GM18867 (cell line): ENCODE data around the gene CSPG4.
"Not testable (repeated sequence)": the region's sequence is repeated elsewhere in the genome, so short reads cannot be mapped to it uniquely, and the experiment has no call there.

Source experiments
- ATAC-seq: cut with Tn5 transposase; IDR thresholded peaks from one replicate; pipeline ENCODE4 v1.9.1; 2021; ENCODE audit warnings: mild to moderate bottlenecking, moderate library complexity; ENCODE audit not compliant: unreplicated experiment

The CSPG4 gene

DNA sequence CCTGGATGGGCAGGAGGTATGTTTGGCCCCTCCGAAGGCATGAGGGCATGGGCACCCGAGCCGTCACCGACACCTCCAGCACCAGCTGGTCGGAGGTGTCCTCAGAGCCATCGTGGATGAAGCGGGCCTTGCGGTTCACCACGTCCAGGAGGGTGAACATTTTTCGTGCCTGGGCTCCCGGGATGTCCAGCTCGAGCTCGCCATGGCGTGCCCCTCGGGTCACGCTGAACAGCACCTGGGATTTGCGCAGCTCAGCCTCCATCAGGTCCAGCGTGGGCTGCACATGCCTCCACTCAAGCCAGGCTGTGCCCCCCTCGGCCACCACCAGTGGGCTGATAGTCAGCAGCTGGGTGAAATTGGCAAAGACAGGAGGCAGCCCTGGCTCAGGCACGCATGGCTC, 23.2 kb downstream of the CSPG4 start:
- not testable (repeated sequence) for ATAC-seq

DNA sequence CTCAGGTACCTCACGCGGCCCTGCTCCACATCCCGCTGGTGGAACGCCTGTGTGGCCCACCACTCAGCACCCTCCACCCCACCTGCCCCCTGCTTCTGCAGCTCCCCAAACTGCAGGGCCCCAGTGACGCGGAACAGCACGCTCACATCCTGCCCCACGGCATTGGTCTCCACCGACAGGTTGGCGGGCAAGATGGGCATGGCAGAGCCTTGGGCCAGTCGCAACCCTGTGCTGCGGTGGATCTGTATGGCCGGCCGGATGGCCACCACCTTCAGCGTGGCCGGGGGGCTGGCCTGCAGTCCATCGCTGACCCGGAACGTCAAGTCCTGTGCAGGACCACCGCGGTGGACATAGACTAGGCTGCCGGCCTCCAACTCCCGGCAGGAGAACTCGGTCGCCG, 23.8 kb downstream of the CSPG4 start:
- no peak for ATAC-seq

DNA sequence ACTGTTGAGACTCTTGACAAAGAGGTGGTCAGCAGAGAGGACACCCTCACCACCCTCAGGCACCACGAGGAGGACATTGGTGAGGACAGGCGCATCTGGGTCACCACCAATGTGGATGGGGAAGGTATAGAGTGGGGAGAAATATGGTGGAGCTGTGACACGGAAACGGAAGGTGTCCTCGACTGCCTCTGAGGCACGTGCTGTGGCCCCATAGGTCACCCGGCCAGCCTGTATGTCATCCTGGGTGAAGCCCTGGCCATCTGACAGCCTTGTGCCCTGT, 24.4 kb downstream of the CSPG4 start:
- no peak for ATAC-seq

- ATAC-seq: no peak
Observed at GRCh38 chr15:75687486-75688277, 25.0 kb downstream of the CSPG4 start.

DNA sequence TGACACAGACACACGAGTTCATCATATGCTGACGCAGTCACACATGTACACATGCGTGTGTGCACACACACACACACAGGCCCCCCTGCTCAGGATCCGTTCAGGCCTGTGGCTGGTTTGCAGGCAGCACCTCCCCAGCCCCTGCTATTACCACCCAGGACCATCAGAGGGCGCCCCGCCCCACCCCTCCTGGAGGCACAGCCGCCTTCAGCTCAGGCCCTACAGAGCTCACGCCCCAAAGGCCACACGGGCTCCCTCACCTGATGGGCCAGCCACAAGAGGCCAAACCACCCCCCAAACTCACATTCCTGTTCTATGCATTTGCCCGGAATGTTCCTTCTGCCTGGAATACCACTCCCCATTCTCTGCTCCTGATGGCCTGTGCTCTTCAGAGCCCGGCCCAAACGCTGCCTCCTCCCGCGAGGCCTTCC, 26.4 kb downstream of the CSPG4 start:
- ATAC-seq: not testable (repeated sequence)

DNA sequence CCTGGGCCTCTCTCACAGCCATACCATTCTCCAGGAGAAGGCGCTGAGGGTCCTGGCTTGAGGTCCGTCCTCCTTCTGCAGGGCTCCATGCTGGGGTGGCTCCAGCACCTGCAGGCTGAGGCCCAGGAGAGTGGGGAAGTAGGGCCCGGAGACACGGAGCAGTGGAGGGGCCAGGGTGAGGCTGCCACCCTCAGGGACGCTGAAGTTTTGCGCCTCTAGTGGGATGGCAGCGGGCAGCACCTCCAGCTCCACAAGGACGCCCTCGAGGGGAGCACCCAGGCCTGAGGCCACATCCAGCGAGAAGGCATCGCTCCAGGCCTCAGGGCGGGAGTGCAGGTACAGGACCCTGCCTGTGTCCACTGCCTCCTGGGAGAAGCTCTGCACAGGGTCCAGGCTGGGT, 27.5 kb downstream of the CSPG4 start:
- ATAC-seq: no peak

DNA sequence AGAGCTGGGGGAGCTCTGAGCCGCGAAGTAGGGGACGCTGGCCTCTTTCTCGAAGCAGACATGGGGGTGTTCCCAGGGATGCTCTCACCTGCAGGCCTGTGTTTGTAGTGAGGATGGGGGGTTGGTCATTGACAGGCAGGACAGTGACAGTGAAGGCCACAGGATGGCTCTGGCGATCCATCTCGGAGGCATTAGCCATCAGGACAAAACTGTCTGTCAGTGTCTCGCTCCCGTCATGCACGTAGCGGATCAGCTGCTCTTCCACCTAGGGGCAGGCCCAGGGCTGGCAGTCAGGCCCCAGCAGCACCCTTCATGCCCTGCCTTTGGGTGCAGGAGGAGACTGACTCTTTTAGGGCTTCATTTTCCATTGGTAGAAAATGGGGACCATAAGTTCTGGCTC, 28.0 kb downstream of the CSPG4 start:
- no peak for ATAC-seq

DNA sequence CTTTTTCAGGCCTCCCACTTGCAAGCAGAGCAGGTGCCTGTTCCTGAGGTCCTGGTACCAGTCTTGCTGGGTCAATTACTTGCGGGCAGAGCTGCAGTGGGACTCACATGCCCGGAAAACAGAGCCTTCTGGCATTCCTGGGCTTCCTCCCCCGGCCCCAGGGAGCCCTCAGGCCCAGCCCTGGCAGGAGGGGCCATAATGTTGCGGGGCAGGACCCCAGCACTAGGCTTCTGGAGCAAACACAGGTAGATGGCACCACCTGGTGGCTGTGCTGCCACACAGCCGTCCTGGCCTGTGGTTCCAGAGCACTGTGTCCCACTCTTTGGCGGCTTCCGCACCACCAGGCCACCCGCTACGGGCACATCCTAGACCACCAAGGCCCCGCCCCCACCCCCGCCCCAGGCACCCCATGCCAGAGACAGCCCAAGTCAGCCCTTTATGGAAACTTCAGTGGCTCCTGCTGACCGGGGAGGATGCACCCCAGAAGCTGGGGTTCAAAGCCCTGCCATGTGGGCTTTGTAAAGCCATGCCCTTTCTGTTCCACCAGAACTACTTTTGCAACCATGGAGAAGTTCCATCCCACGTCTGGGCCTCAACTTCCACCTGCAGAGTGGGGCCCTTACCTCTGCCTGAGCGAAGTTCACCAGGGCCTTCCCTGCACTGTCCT, 28.9 kb downstream of the CSPG4 start:
- ATAC-seq: peak; percentile 57

- no peak for ATAC-seq
Observed at GRCh38 chr15:75682181-75683135, 30.2 kb downstream of the CSPG4 start.

GRCh38 chr15:75680007-75680789, 32.5 kb downstream of the CSPG4 start:
- no peak for ATAC-seq

GRCh38 chr15:75678324-75678690, 34.3 kb downstream of the CSPG4 start:
- ATAC-seq: not testable (repeated sequence)

DNA sequence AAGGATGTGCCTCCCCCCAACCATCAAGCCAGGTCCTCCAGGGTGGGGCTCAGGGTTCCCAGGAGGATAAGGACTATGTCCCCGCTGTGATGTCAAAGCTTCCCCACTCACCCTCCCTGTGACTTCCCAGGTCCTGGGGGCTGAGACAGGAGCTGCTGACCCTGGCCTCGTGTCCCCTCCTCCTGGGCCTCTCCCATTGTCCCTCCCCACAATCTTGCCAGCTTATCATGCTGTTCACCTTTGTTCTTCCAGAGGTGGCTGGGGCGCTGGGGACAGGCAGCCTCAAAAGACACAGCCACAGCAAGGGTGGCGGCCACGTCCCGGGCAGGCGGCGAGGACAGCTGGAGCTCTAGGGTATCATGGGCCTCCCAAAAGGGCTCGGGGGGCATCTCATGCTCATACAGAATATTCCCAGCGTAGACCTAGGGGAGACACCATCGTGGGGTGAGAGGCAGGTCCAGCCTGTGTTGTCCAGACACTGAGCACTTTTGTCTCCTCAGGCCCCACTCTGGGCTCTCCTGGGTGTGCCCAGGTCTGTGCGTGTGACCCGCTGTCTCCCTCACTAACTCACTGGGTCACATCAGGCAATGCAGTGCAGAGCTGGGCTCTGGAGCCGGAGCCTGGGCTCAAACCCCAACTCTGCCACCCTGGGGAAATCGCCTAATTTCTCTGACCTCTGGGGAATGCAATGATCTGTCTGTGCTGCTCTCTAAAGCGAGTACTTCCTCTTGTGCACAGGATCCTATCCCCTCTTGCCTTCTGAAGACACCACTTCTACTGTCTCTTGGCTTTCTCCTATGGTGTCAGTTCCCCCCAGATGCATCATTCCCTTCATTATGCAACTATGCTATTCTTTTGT, 35.0 kb downstream of the CSPG4 start:
- no peak for ATAC-seq

GRCh38 chr15:75676688-75677464, 35.8 kb downstream of the CSPG4 start:
- no peak for ATAC-seq

DNA sequence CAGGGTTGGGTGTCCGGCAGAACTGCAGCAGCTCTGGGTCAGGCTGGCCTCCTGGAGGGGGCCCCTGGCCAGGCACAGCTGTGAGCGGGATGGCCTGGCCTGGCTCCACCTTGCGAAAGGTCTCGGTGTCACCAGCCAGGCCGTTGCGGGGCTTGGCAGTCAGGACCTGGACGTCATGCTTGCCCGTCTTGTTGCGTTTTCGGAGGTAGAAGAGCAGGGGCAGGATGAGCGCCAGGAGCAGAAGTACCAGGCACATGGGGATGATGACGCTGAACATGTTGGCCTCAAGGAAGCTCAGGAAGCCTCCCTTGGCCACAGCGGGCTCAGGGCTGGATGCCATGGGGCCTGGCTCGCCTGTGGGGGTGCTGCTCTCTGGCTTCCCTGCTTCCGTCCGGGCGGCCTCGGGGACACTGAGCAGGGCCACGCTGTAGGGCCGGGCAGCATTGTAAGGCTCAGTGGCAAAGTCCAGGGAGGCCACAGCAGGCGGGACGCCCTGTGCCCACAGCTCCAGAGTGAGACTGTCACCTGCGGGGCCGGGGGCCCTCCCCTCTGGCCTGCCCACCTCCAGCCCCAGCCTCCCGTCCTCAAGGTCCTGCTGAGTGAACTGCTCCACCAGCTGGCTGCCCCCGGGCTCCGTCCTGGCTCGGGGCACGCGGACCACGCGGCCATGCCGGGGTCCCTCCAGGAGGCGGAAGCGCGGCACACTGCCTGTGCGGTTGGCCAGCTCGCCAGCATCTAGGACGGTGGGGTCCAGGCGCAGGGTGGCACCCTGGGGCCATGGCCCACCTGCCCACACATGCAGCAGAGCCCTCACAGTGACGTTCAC, 36.9 kb downstream of the CSPG4 start:
- ATAC-seq: no peak

GRCh38 chr15:75674366-75674765, 38.3 kb downstream of the CSPG4 start:
- ATAC-seq: no peak

DNA sequence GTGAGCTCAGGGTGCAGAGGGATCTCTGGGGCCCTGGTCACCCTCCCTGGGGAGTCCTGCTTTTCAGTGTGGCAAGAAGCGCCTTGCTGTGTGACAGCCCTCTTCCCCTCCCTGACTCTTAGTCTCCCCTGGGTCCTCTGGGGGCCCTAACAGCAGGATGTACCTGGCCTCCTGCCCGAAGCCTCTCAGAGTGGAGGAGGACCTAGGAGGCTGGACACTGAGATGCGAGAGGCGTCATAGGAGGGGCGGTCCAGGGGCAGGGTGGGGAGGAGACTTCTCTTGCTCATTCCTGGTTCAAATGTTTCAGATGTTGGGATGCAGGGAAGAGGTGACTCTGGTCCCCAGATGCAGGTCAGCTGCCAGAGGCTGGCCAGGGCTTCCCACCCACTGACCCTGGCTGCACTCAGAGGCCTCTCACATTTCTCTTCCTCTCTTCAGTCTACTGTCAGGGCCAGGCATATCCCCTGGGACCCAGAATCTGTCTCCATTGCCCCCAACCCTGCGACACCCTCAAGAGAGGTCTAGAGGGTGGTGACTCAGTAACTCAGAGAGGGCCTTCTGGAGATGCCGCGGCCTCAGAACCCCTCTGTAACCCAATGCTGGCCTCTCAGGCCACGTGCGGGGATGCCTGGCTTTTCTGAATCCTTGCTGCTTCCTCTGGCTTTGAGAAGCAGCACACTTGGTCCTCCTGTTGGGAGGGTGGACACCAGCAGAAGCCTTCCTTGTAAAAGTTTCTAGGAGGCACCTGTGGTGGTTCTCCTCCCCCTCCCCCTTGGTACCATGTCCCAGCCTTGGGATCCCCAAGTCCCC, 39.0 kb downstream of the CSPG4 start:
- no peak for ATAC-seq

- ATAC-seq: no peak
Observed at GRCh38 chr15:75672646-75673425, 39.8 kb downstream of the CSPG4 start.
